Sigmoid colon (tissue), 7 donors: ENCODE measurements around the gene KCNE1. TPM values are rescaled to one million over a fixed set of nuclear protein-coding genes. Genes with fewer than 3 reads are reported as not detected.
A peak's percentile ranks its signal among the peaks of the same experiment; 100 is the strongest.

Experiments
- DNase-seq: peaks from one replicate; pipeline ENCODE4 v3.0.0-alpha.2; 2019
- H3K27ac ChIP-seq, 4 donors: fragments of 200-600 bp; sonication (generic); one replicate each; pipeline ENCODE4 v1.5.1; 2016 to 2019; ENCODE audit warnings: mild to moderate bottlenecking in 1 of 4
- H3K27me3 ChIP-seq, 3 donors: fragments of 200-600 bp; sonication (generic); one replicate each; pipeline ENCODE4 v1.5.1; 2019; ENCODE audit warnings: mild to moderate bottlenecking in 1 of 3
- H3K36me3 ChIP-seq, 4 donors: fragments of 200-600 bp; sonication (generic); one replicate each; pipeline ENCODE4 v1.5.1; 2016 to 2019
- H3K4me1 ChIP-seq, 4 donors: fragments of 200-600 bp; sonication (generic); one replicate each; pipeline ENCODE4 v1.5.1; 2017 to 2019
- H3K4me3 ChIP-seq, 4 donors: fragments of 200-600 bp; sonication (generic); one replicate each; pipeline ENCODE4 v1.5.1; 2017 to 2019; ENCODE audit warnings: mild to moderate bottlenecking in 2 of 4, moderate library complexity in 1 of 4
- H3K9me3 ChIP-seq, 4 donors: fragments of 200-600 bp in 3 of 4; sonication (generic) in 3 of 4; one replicate each; pipeline versions ENCODE4 v1.5.1 to v1.6.1; 2013 to 2019
- CTCF ChIP-seq, 4 experiments: fragments of 450-650 bp in 3 of 4; fragments of 200-600 bp in 1 of 4; IDR thresholded peaks; one replicate each; pipeline ENCODE4 v1.5.1; 2016 to 2019; ENCODE audit warnings: antibody characterized with exemption in 4 of 4, mild to moderate bottlenecking in 3 of 4, moderate library complexity in 2 of 4
- EP300 ChIP-seq, 4 donors: sonication (generic); formaldehyde crosslinking; IDR thresholded peaks; one replicate each; pipeline ENCODE4 v1.6.1; 2017; ENCODE audit warnings: antibody characterized with exemption in 4 of 4
- POLR2A ChIP-seq, 2 donors: fragments of 450-650 bp; IDR thresholded peaks; one replicate each; pipeline ENCODE4 v1.6.1; 2016; ENCODE audit warnings: antibody characterized with exemption in 2 of 2, mild to moderate bottlenecking in 2 of 2, moderate library complexity in 2 of 2
- POLR2AphosphoS5 ChIP-seq, 4 donors: sonication (generic); formaldehyde crosslinking; IDR thresholded peaks; one replicate each; pipeline ENCODE4 v1.6.1; 2017; ENCODE audit warnings: antibody characterized with exemption in 4 of 4
- WGBS, 2 donors: extraction: QIAGEN DNeasy Blood & Tissue Kit; methylation state at CpG; one replicate each; pipeline ENCODE4 v1.1.7; 2013; 5-methylcytosine and 5-hydroxymethylcytosine counted together
- intact Hi-C: fragments of 100-400 bp; cut with DNase I; formaldehyde crosslinking; loops from one replicate; pipeline ENCODE4 v1.15.1; 2023
- polyA plus RNA-seq, 3 donors: library from polyadenylated mRNA; stranded (reverse); fragments of 200-250 nt; gene quantifications; one replicate each; pipeline ENCODE4 v1.2.3, GENCODE V29; 2013
- total RNA-seq, 4 donors: library from RNA; depleted of rRNA; stranded (reverse); fragments of >200 nt; gene quantifications; one replicate each; pipeline ENCODE4 v1.1.0, GENCODE V29; 2016
- donor health status: healthy with polysubstance abuse.
- donor health status: Bipolar disorder and iron deficiency.
- donor health status: healthy.

KCNE1 gene
- total and polyA plus RNA-seq, 7 donors = 0.60 to 7.2 (median 2.3) TPM; not detected in 1

GRCh38 chr21:34553151-34553952, 41.3 kb upstream of the KCNE1 start:
- 38 to 61% methylated on average over 9 of the region's 9 CpGs for WGBS, 2 donors
- Histone ChIP-seq H3K9me3 (no peaks in the 10 kb centered on the region), H3K27me3 (no peaks in the 10 kb centered on the region), H3K4me3 (no peak overlapping the region), H3K36me3 (no peaks in the 10 kb centered on the region), H3K4me1 (peaks cover 0 to 18% (median 12%) of the 10 kb centered on the region in 4 donors), H3K27ac (peak overlapping the region; percentile 14 to 59 (median 38))
- no peak for DNase-seq
- intact Hi-C loops = no loop called here
- TF ChIP-seq CTCF (IDR thresholded peaks at IDR 0.05) = no peak
- TF ChIP-seq POLR2A (IDR thresholded peaks at IDR 0.05) = no peak
- peak in 1 of 4 donors; percentile 18 for TF ChIP-seq EP300 (IDR thresholded peaks at IDR 0.05)
- TF ChIP-seq POLR2AphosphoS5 (IDR thresholded peaks at IDR 0.05) = peak in 1 of 4 donors; percentile 51

DNA sequence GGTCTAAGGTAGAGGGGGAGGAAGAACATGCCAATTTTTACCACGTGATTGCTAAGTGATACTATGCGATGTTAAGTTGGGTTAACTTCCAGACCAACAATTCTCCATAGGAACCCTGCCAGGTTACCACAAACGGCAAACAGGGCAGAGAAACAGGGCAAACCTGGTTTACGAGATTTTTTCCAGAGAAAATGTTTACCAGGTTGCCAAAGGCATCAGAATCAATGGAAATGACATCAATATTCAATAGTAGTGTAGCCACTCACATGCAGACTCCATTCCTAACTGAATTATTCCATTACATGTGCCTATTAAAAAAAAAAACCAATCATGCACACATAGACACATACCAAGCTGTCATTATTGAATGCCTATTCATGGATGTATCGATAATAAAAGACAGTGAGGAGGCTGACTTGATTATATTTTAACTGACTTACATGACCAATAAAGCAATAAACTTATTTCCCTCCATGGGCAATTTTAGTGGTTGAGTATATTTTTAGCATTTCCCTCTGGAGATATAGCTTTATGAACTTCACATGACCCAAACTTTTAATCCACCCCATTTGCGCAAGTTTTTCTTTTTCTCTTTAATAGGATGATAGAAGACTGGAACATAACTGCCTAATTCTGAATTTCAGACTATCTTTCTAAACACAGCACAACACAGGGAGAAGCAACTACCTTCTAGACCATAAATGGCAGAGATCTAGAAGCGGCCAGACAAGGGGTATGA, 40.5 kb upstream of the KCNE1 start:
- intact Hi-C loops = no loop called here
- TF ChIP-seq POLR2AphosphoS5 (IDR thresholded peaks at IDR 0.05) (no peak), EP300 (IDR thresholded peaks at IDR 0.05) (no peak), POLR2A (IDR thresholded peaks at IDR 0.05) (no peak), CTCF (IDR thresholded peaks at IDR 0.05) (no peak)
- Histone ChIP-seq H3K9me3 (no peaks in the 10 kb centered on the region), H3K27ac (peak overlapping the region; percentile 14 to 59 (median 38)), H3K4me1 (peaks cover 0 to 18% (median 12%) of the 10 kb centered on the region in 4 donors), H3K4me3 (no peak overlapping the region), H3K36me3 (no peaks in the 10 kb centered on the region), H3K27me3 (no peaks in the 10 kb centered on the region)
- no peak for DNase-seq
- WGBS, 2 donors = 21 to 69% methylated on average over 7 of the region's 7 CpGs

- H3K4me3 ChIP-seq = no peak overlapping the region
- WGBS, 2 donors = 73 to 96% methylated on average over 2 of the region's 2 CpGs
- H3K4me1 ChIP-seq = peaks cover 0 to 29% (median 16%) of the 10 kb centered on the region in 4 donors
- intact Hi-C loops = no loop called here
- H3K27me3 ChIP-seq = no peaks in the 10 kb centered on the region
- H3K36me3 ChIP-seq = no peaks in the 10 kb centered on the region
- TF ChIP-seq CTCF (IDR thresholded peaks at IDR 0.05) (no peak), POLR2AphosphoS5 (IDR thresholded peaks at IDR 0.05) (no peak), POLR2A (IDR thresholded peaks at IDR 0.05) (no peak), EP300 (IDR thresholded peaks at IDR 0.05) (no peak)
- H3K9me3 ChIP-seq = no peaks in the 10 kb centered on the region
- H3K27ac ChIP-seq = no peak overlapping the region
- DNase-seq = no peak
These were observed 38.3 kb upstream of the KCNE1 start for GRCh38 chr21:34550182-34550799.

DNA sequence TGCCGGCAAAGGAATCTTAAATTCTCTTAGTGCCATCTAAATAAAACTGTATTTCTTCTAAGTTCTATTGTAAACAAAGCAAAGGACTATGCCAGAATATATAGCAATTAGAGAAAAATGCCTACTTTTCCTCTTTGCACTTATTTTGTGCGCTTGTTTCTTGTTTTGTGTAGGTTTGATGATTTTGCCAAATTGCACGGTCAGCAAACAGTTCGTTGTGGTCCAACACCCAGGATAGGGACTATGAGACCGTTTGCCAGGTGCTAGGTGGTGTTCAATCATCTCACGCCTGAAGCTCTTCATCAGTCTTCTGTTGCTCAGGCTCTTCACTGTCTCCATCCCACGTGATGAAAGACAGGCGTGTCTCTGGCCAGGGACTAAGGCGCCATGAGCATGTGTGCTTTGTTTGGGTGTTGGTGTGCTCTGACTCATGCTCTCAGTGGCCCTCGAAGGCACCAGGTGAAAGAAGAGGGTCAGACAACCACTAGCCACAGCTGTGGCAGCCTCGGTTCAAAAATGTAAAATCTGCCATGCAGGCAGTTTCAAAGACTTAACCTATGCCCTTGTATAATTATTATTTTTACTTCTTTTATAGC, 36.9 kb upstream of the KCNE1 start:
- Histone ChIP-seq H3K27ac (no peak overlapping the region), H3K9me3 (no peaks in the 10 kb centered on the region), H3K4me1 (peaks cover 0 to 34% (median 19%) of the 10 kb centered on the region in 4 donors), H3K36me3 (no peaks in the 10 kb centered on the region), H3K4me3 (no peak overlapping the region), H3K27me3 (no peaks in the 10 kb centered on the region)
- no peak for DNase-seq
- intact Hi-C loops = no loop called here
- TF ChIP-seq CTCF (IDR thresholded peaks at IDR 0.05) (no peak), POLR2A (IDR thresholded peaks at IDR 0.05) (no peak), POLR2AphosphoS5 (IDR thresholded peaks at IDR 0.05) (no peak), EP300 (IDR thresholded peaks at IDR 0.05) (no peak)
- WGBS, 2 donors = 73 to 87% methylated on average over 11 of the region's 11 CpGs
